Mesenchymal stem cell (in vitro differentiated cells and primary cell): ENCODE results near the gene MCOLN1.
"Not testable (repeated sequence)": the region's sequence is repeated elsewhere in the genome, so short reads cannot be mapped to it uniquely, and the experiment has no call there.

Source experiments
- DNase-seq: peaks from one replicate; pipeline ENCODE4 v3.0.0-alpha.2; 2013
- H2AFZ ChIP-seq: one replicate; pipeline ENCODE4 v1.6.1; 2013; ENCODE audit warnings: low read depth, mild to moderate bottlenecking, control low read depth, inconsistent platforms, low read length, moderate library complexity
- H2AK5ac ChIP-seq: 2 replicates; pipeline ENCODE4 v1.6.1; 2013; ENCODE audit warnings: low read length, moderate library complexity, mild to moderate bottlenecking, inconsistent platforms; ENCODE audit not compliant: severe bottlenecking
- H2BK120ac ChIP-seq: one replicate; pipeline ENCODE4 v1.6.1; 2013; ENCODE audit warnings: low read depth, mild to moderate bottlenecking, inconsistent platforms, low read length, moderate library complexity
- H2BK12ac ChIP-seq, 2 experiments: one replicate each; pipeline ENCODE4 v1.6.1; 2013; ENCODE audit warnings: inconsistent platforms in 2 of 2, low read length in 2 of 2, mild to moderate bottlenecking in 2 of 2, moderate library complexity in 2 of 2, control low read depth in 1 of 2
- H2BK15ac ChIP-seq: one replicate; pipeline ENCODE4 v1.6.1; 2013; ENCODE audit warnings: mild to moderate bottlenecking, low read depth, inconsistent platforms; ENCODE audit not compliant: poor library complexity, severe bottlenecking
- H2BK5ac ChIP-seq: 2 replicates; pipeline ENCODE4 v1.6.1; 2013; ENCODE audit warnings: low read depth, mild to moderate bottlenecking, low read length, control low read depth, inconsistent platforms; ENCODE audit not compliant: poor library complexity, severe bottlenecking
- H3K14ac ChIP-seq, 2 experiments: one replicate each; pipeline ENCODE4 v1.6.1; 2013; ENCODE audit warnings: inconsistent platforms in 2 of 2, low read length in 2 of 2, control low read depth in 1 of 2, mild to moderate bottlenecking in 1 of 2, moderate library complexity in 1 of 2
- H3K18ac ChIP-seq, 2 experiments: one replicate each; pipeline ENCODE4 v1.6.1; 2013; ENCODE audit warnings: inconsistent platforms in 2 of 2, low read length in 2 of 2, control low read depth in 1 of 2, low read depth in 1 of 2, mild to moderate bottlenecking in 1 of 2
- H3K23ac ChIP-seq, 2 experiments: one replicate each; pipeline ENCODE4 v1.6.1; 2013; ENCODE audit warnings: inconsistent platforms in 2 of 2, low read length in 2 of 2, mild to moderate bottlenecking in 2 of 2, moderate library complexity in 2 of 2, control low read depth in 1 of 2
- H3K27ac ChIP-seq: 2 replicates; pipeline ENCODE4 v1.5.1; 2013; ENCODE audit warnings: mild to moderate bottlenecking, moderate library complexity, low read length, control low read depth, inconsistent platforms; ENCODE audit not compliant: poor library complexity, severe bottlenecking
- H3K27me3 ChIP-seq, 2 experiments: 2 replicates each; pipeline versions ENCODE4 v1.6.1 to v1.7.0; 2013; ENCODE audit warnings: low read length in 2 of 2, mild to moderate bottlenecking in 2 of 2, moderate library complexity in 2 of 2, control low read depth in 1 of 2, inconsistent platforms in 1 of 2; ENCODE audit not compliant: control insufficient read depth in 1 of 2, insufficient read depth in 1 of 2
- H3K36me3 ChIP-seq, 2 experiments: 2 replicates each; pipeline versions ENCODE4 v1.6.1 to v1.7.0; 2013; ENCODE audit warnings: low read length in 2 of 2, control low read depth in 1 of 2, inconsistent platforms in 1 of 2, low read depth in 1 of 2, mild to moderate bottlenecking in 1 of 2; ENCODE audit not compliant: insufficient read depth in 2 of 2, control insufficient read depth in 1 of 2
- H3K4ac ChIP-seq, 2 experiments: one replicate each; pipeline ENCODE4 v1.6.1; 2013; ENCODE audit warnings: inconsistent platforms in 2 of 2, low read length in 2 of 2, mild to moderate bottlenecking in 2 of 2, moderate library complexity in 2 of 2, control low read depth in 1 of 2, low read depth in 1 of 2
- H3K4me1 ChIP-seq: 2 replicates; pipeline ENCODE4 v1.6.1; 2013; ENCODE audit warnings: low read depth, low read length, control low read depth; ENCODE audit not compliant: control insufficient read depth, insufficient read depth
- H3K4me2 ChIP-seq: 2 replicates; pipeline ENCODE4 v1.6.1; 2013; ENCODE audit warnings: low read length, mild to moderate bottlenecking, inconsistent platforms; ENCODE audit not compliant: poor library complexity, severe bottlenecking
- H3K4me3 ChIP-seq, 2 experiments: 2 replicates each; pipeline versions ENCODE4 v1.5.1 to v1.7.0; 2013; ENCODE audit warnings: low read length in 2 of 2, mild to moderate bottlenecking in 2 of 2, control low read depth in 1 of 2, low read depth in 1 of 2; ENCODE audit not compliant: insufficient read depth in 1 of 2
- H3K79me1 ChIP-seq: replicated peaks from 2 replicates; pipeline ENCODE4 v1.6.1; 2013; ENCODE audit warnings: mild to moderate bottlenecking, control low read depth, low read length, inconsistent platforms; ENCODE audit not compliant: poor library complexity, severe bottlenecking
- H3K9ac ChIP-seq: 2 replicates; pipeline ENCODE4 v1.7.0; 2013; ENCODE audit warnings: mild to moderate bottlenecking, low read length, moderate library complexity
- H3K9me3 ChIP-seq: 2 replicates; pipeline ENCODE4 v1.7.0; 2013; ENCODE audit warnings: mild to moderate bottlenecking, low read length; ENCODE audit not compliant: control insufficient read depth
- H4K8ac ChIP-seq: one replicate; pipeline ENCODE4 v1.6.1; 2013; ENCODE audit warnings: inconsistent platforms, mild to moderate bottlenecking, low read length, moderate library complexity
- H4K91ac ChIP-seq: one replicate; pipeline ENCODE4 v1.6.1; 2013; ENCODE audit warnings: mild to moderate bottlenecking, low read length, inconsistent platforms
- WGBS: methylation state at CpG from one replicate; pipeline ENCODE4 v1.1.7; 2013; ENCODE audit warnings: mixed read lengths; 5-methylcytosine and 5-hydroxymethylcytosine counted together

The MCOLN1 gene

DNA sequence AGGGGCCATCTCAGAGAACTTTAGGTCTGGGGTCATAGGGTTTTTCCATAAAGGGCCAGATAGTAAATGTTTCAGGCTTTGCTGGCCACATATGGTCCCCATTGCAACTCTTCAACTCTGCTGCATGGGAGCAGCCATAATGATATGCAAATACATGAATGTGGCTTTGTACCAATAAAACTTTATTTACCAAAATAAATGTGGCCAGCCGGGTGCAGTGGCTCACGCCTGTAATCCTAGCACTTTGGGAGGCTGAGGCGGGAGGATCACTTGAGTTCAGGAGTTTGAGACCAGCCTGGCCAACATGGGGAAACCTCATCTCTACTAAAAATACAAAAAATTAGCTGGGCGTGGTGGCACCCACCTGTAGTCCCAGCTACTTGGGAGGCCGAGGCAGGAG lies 16.6 kb downstream of the MCOLN1 start:
- H3K23ac ChIP-seq, H3K27me3 ChIP-seq, DNase-seq, H2BK5ac ChIP-seq, H2AFZ ChIP-seq, H2BK120ac ChIP-seq, H4K8ac ChIP-seq, H3K4me2 ChIP-seq, H3K9me3 ChIP-seq, H3K14ac ChIP-seq, H3K4me3 ChIP-seq, H3K18ac ChIP-seq, H2AK5ac ChIP-seq, H2BK15ac ChIP-seq, H2BK12ac ChIP-seq, H3K27ac ChIP-seq, H3K9ac ChIP-seq, H3K4ac ChIP-seq, H4K91ac ChIP-seq: not testable (repeated sequence)
- Histone ChIP-seq H3K36me3 (peaks cover 58 to 61% of the 10 kb centered on the region in 2 experiments), H3K79me1 (peaks cover 48% of the 10 kb centered on the region), H3K4me1 (peaks cover 13% of the 10 kb centered on the region)
- WGBS: 99% methylated on average over 5 of the region's 5 CpGs

- Histone ChIP-seq H2AK5ac (no peak overlapping the region), H3K79me1 (peaks cover 53% of the 10 kb centered on the region), H2AFZ (no peak overlapping the region), H2BK12ac (no peak overlapping the region), H4K91ac (no peak overlapping the region), H2BK15ac (no peak overlapping the region), H3K14ac (no peak overlapping the region), H2BK120ac (no peak overlapping the region), H3K27ac (no peak overlapping the region), H3K23ac (no peak overlapping the region), H3K27me3 (no peaks in the 10 kb centered on the region), H3K18ac (no peak overlapping the region), H3K9me3 (no peaks in the 10 kb centered on the region), H2BK5ac (no peak overlapping the region), H3K4me1 (peaks cover 13% of the 10 kb centered on the region), H3K9ac (no peak overlapping the region), H3K4me2 (no peak overlapping the region), H4K8ac (no peak overlapping the region), H3K4me3 (no peak overlapping the region), H3K4ac (no peak overlapping the region), H3K36me3 (peaks cover 58 to 70% of the 10 kb centered on the region in 2 experiments)
- no peak for DNase-seq
- WGBS: 97% methylated on average over 19 of the region's 28 CpGs
These were observed 17.5 kb downstream of the MCOLN1 start for GRCh38 chr19:7539827-7540425.

- H3K79me1 ChIP-seq: peaks cover 49% of the 10 kb centered on the region
- H2AK5ac ChIP-seq: no peak overlapping the region
- DNase-seq: no peak
- peaks cover 9% of the 10 kb centered on the region for H3K4me1 ChIP-seq
- H3K18ac ChIP-seq: no peak overlapping the region
- no peak overlapping the region for H2BK12ac ChIP-seq
- no peak overlapping the region for H2AFZ ChIP-seq
- no peaks in the 10 kb centered on the region for H3K9me3 ChIP-seq
- peaks cover 65 to 77% of the 10 kb centered on the region in 2 experiments for H3K36me3 ChIP-seq
- no peaks in the 10 kb centered on the region for H3K27me3 ChIP-seq
- WGBS: 79% methylated on average over 38 of the region's 39 CpGs
- no peak overlapping the region for H3K14ac ChIP-seq
- no peak overlapping the region for H3K4ac ChIP-seq
- H3K4me2 ChIP-seq: no peak overlapping the region
- no peak overlapping the region for H3K9ac ChIP-seq
- H4K8ac ChIP-seq: no peak overlapping the region
- no peak overlapping the region for H3K23ac ChIP-seq
- H2BK5ac ChIP-seq: no peak overlapping the region
- H2BK120ac ChIP-seq: no peak overlapping the region
- H4K91ac ChIP-seq: no peak overlapping the region
- no peak overlapping the region for H2BK15ac ChIP-seq
- no peak overlapping the region for H3K4me3 ChIP-seq
- H3K27ac ChIP-seq: no peak overlapping the region
These were observed 18.5 kb downstream of the MCOLN1 start for GRCh38 chr19:7540761-7541474.

- no peak overlapping the region for H3K14ac ChIP-seq
- WGBS: 94% methylated on average over 15 of the region's 15 CpGs
- H4K8ac ChIP-seq: no peak overlapping the region
- H3K4me3 ChIP-seq: no peak overlapping the region
- peaks cover 44% of the 10 kb centered on the region for H3K79me1 ChIP-seq
- H3K27me3 ChIP-seq: no peaks in the 10 kb centered on the region
- no peak overlapping the region for H2BK15ac ChIP-seq
- H2AFZ ChIP-seq: no peak overlapping the region
- H3K18ac ChIP-seq: no peak overlapping the region
- no peak overlapping the region for H3K9ac ChIP-seq
- H2BK12ac ChIP-seq: no peak overlapping the region
- DNase-seq: no peak
- H3K4me1 ChIP-seq: peaks cover 4% of the 10 kb centered on the region
- no peak overlapping the region for H2BK120ac ChIP-seq
- no peak overlapping the region for H2BK5ac ChIP-seq
- H3K4ac ChIP-seq: no peak overlapping the region
- no peak overlapping the region for H2AK5ac ChIP-seq
- no peak overlapping the region for H3K4me2 ChIP-seq
- no peaks in the 10 kb centered on the region for H3K9me3 ChIP-seq
- peaks cover 71 to 79% of the 10 kb centered on the region in 2 experiments for H3K36me3 ChIP-seq
- no peak overlapping the region for H3K27ac ChIP-seq
- no peak overlapping the region for H4K91ac ChIP-seq
- H3K23ac ChIP-seq: no peak overlapping the region
These were observed 19.0 kb downstream of the MCOLN1 start for GRCh38 chr19:7541475-7541824.
